Airway epithelial cell (primary cell): ENCODE results near the gene MFSD8. TPM values are rescaled to one million over a fixed set of nuclear protein-coding genes. Genes with fewer than 3 reads are reported as not detected.

Experiments
- total RNA-seq: library from RNA; depleted of rRNA; stranded (reverse); fragments of >200 nt; gene quantifications from 2 replicates; pipeline ENCODE4 v1.2.3, GENCODE V29; 2015

The MFSD8 gene
- total RNA-seq, result 8.7 and 8.8 TPM in 2 replicates

DNA sequence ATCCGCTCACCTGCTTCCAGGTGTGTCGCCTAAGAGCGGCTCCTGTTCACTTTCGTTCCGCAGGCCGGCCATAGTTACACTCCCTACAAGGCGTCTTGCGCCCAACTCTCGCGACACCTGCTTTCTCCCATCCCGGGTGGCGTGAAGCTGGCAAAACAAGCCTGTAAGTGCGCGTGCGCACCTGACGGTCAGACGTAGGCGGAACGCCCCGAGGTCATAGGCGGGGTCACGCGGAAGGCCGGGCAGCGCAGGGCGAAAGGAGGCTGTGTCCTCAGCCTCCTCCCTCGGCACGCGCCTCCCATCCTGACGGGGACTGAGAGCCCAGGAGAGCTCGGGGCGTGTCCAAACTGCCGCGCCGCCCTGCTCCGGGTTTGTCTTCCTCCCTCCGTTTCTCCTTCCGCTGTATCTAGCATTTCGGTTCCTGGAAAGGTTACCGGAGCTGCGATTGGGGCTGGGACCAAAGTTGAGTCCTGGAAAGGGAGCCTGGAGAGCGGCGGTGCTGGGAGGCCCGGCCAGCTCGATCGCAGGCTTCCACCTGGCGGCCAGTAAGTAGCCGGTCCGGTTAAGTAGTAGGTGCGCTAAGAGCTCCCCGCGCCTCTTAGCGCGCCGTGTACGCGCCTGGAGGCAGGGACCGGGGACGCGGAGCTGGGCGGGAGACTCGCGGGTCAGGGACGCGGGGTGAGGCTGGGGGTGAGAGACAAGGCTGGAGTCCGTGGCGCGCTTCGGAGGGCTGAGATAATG is at the start of gene MFSD8, which contains the start of gene ABHD18:
MFSD8 (minus strand) TSS at position 112 of the 741 bp plus-strand sequence; CDS start at position 72, 40 bp downstream.
ABHD18 (plus strand) TSS at position 345 of the 741 bp plus-strand sequence. CDS start 17,550 bp downstream, outside the sequence.

GRCh38 chr4:127880763-127881562 is 84.0 kb downstream of the MFSD8 start, which contains the start of gene PLK4:
PLK4 (plus strand) TSS chr4:127880893; CDS start chr4:127881135, 242 bp downstream.

Other genes with a start within 250 kb of the MFSD8 start
- not detected in 2 replicates for gene SLC25A31, start 234.8 kb downstream of the MFSD8 start, total RNA-seq
- 44.9 and 45.2 TPM in 2 replicates for gene HSPA4L, start 182.9 kb downstream of the MFSD8 start, total RNA-seq
- gene PLK4, start 84.3 kb downstream of the MFSD8 start, total RNA-seq, result 9.7 and 13.1 TPM in 2 replicates
- 2.5 and 4.9 TPM in 2 replicates for gene ABHD18, start 233 bp upstream of the MFSD8 start, total RNA-seq
- 20.5 and 20.9 TPM in 2 replicates for gene LARP1B, start 96.1 kb upstream of the MFSD8 start, total RNA-seq